GM12878 (cell line): ENCODE results near the gene ANAPC7. TPM values are rescaled to one million over a fixed set of nuclear protein-coding genes. Genes with fewer than 3 reads are reported as not detected.
"Not testable (repeated sequence)": the region's sequence is repeated elsewhere in the genome, so short reads cannot be mapped to it uniquely, and the experiment has no call there.

Experiments used
- ATAC-seq: fragments of 200-7000 bp; cut with Tn5 transposase; 3 replicates; pipeline ENCODE4 v1.9.1; 2020; ENCODE audit warnings: mild to moderate bottlenecking, moderate library complexity
- BruUV-seq: library from RNA; stranded (reverse); fragments of 400-500 nt; replicated peaks from 2 replicates; lab custom pipeline; 2021; lab: Mats Ljungman, UMichigan
- CTCF ChIA-PET: fragments of 300-600 bp; sonication (Branson Sonifier 250); formaldehyde crosslinking; extraction: SDS; loops from one replicate; lab custom pipeline; 2021; ENCODE audit warnings: inconsistent platforms; lab: Yijun Ruan, JAX
- POLR2A ChIA-PET: fragments of 350-600 bp; formaldehyde crosslinking; extraction: SDS; loops from one replicate; lab custom pipeline; 2021; ENCODE audit warnings: inconsistent platforms; lab: Charles Lee
- RAD21 ChIA-PET: fragments of 300-600 bp; sonication (Branson Sonifier 250); formaldehyde crosslinking; loops from one replicate; lab custom pipeline; 2023; ENCODE audit warnings: antibody characterized with exemption; ENCODE audit not compliant: unreplicated experiment; lab: Charles Lee
- SMC1A ChIA-PET: fragments of 300-600 bp; sonication (Branson Sonifier 250); formaldehyde crosslinking; loops from one replicate; lab custom pipeline; 2023; ENCODE audit not compliant: unreplicated experiment, uncharacterized antibody; lab: Charles Lee
- DNase-seq: peaks from one replicate; pipeline ENCODE4 v3.0.0-alpha.2; 2011; ENCODE audit warnings: low read depth, low spot score
- FAIRE-seq: peaks from 3 replicates; lab custom pipeline; 2011; peaks lifted over from hg19 to GRCh38; lab: Jason Lieb, UNC
- H2AFZ ChIP-seq: 2 replicates; pipeline ENCODE4 v1.6.0; 2011; ENCODE audit warnings: low read depth, low read length, control low read depth; ENCODE audit not compliant: control insufficient read depth
- H3K27ac ChIP-seq: 2 replicates; pipeline ENCODE4 v1.5.1; 2011; ENCODE audit warnings: control low read depth; ENCODE audit not compliant: control insufficient read depth, insufficient read depth
- H3K27me3 ChIP-seq, 2 experiments: replicated peaks in 1 of 2; 2 replicates each; pipeline versions ENCODE4 v1.6.0 to v1.6.1; 2011; ENCODE audit warnings: low read length in 1 of 2; ENCODE audit not compliant: control insufficient read depth in 2 of 2, insufficient read depth in 2 of 2
- H3K36me3 ChIP-seq, 2 experiments: 2 replicates each; pipeline ENCODE4 v1.5.1; 2011; ENCODE audit warnings: low read length in 1 of 2; ENCODE audit not compliant: control insufficient read depth in 2 of 2, insufficient read depth in 2 of 2
- H3K4me1 ChIP-seq: 2 replicates; pipeline ENCODE4 v1.6.1; 2011; ENCODE audit warnings: mild to moderate bottlenecking, low read length, moderate library complexity, mixed read lengths; ENCODE audit not compliant: control insufficient read depth, insufficient read depth
- H3K4me2 ChIP-seq: 2 replicates; pipeline ENCODE4 v1.6.0; 2011; ENCODE audit warnings: control low read depth; ENCODE audit not compliant: control insufficient read depth, insufficient read depth
- H3K4me3 ChIP-seq: fragments of 200-600 bp; sonication (generic); 2 replicates; pipeline ENCODE4 v1.5.1; 2016
- H3K79me2 ChIP-seq: 2 replicates; pipeline ENCODE4 v1.6.0; 2011; ENCODE audit warnings: low read length; ENCODE audit not compliant: control insufficient read depth, insufficient read depth
- H3K9ac ChIP-seq: 2 replicates; pipeline ENCODE4 v1.8.0; 2011; ENCODE audit warnings: low read length, control low read depth, mixed read lengths; ENCODE audit not compliant: control insufficient read depth, insufficient read depth
- H3K9me3 ChIP-seq: replicated peaks from 3 replicates; pipeline ENCODE4 v1.5.1; 2011; ENCODE audit warnings: mild to moderate bottlenecking, low read length; ENCODE audit not compliant: control insufficient read depth, insufficient read depth
- H4K20me1 ChIP-seq: 2 replicates; pipeline ENCODE4 v1.6.0; 2011; ENCODE audit not compliant: control insufficient read depth, insufficient read depth
- ATF2 ChIP-seq: IDR thresholded peaks from 2 replicates; pipeline ENCODE4 v1.6.1; 2012; ENCODE audit warnings: low read length, inconsistent platforms
- CBFB ChIP-seq: IDR thresholded peaks from 2 replicates; pipeline ENCODE4 v1.6.1; 2016; ENCODE audit warnings: antibody characterized with exemption, low read depth
- CBX5 ChIP-seq: sonication (generic); IDR thresholded peaks from 2 replicates; pipeline ENCODE4 v1.6.1; 2016; ENCODE audit warnings: low read depth, moderate library complexity, mild to moderate bottlenecking, inconsistent platforms
- LARP7 ChIP-seq: fragments of 450-650 bp; IDR thresholded peaks from 2 replicates; pipeline ENCODE4 v1.6.1; 2017; ENCODE audit warnings: mild to moderate bottlenecking
- MTA2 ChIP-seq: fragments of 450-650 bp; IDR thresholded peaks from 2 replicates; pipeline ENCODE4 v1.6.1; 2016; ENCODE audit warnings: low read depth, mild to moderate bottlenecking, moderate library complexity
- MTA3 ChIP-seq: IDR thresholded peaks from 2 replicates; pipeline ENCODE4 v1.6.1; 2012; ENCODE audit warnings: low read length, inconsistent platforms, borderline replicate concordance
- NFIC ChIP-seq: IDR thresholded peaks from 2 replicates; pipeline ENCODE4 v1.6.1; 2012; ENCODE audit warnings: low read depth, mild to moderate bottlenecking, inconsistent platforms, low read length, moderate library complexity
- NR2F1 ChIP-seq: fragments of 450-650 bp; conservative IDR thresholded peaks from 2 replicates; pipeline ENCODE4 v1.6.1; 2017; ENCODE audit warnings: mild to moderate bottlenecking
- PML ChIP-seq: IDR thresholded peaks from 2 replicates; pipeline ENCODE4 v1.6.1; 2012; ENCODE audit warnings: low read length, inconsistent platforms
- RELB ChIP-seq: fragments of 450-650 bp; IDR thresholded peaks from 2 replicates; pipeline ENCODE4 v1.6.1; 2017; ENCODE audit warnings: low read depth, mild to moderate bottlenecking, moderate library complexity
- TAF1 ChIP-seq: IDR thresholded peaks from 2 replicates; pipeline ENCODE4 v1.6.1; 2011; ENCODE audit warnings: mild to moderate bottlenecking, low read depth, low read length, borderline replicate concordance
- TCF7 ChIP-seq: IDR thresholded peaks from 2 replicates; pipeline ENCODE4 v1.6.1; 2014; ENCODE audit warnings: antibody characterized with exemption, borderline replicate concordance
- WGBS: methylation state at CpG from one replicate; pipeline ENCODE4 v1.1.6; 2016; ENCODE audit warnings: low lambda C conversion rate; ENCODE audit not compliant: insufficient replicate concordance, insufficient coverage; ENCODE audit errors: missing lambda C conversion rate; 5-methylcytosine and 5-hydroxymethylcytosine counted together
- in situ Hi-C: fragments of 300-500 bp; cut with MboI; formaldehyde crosslinking; loops from 9 replicates; pipeline ENCODE4 v1.14.3; 2018; ENCODE audit warnings: mixed read lengths
- intact Hi-C: fragments of 100-400 bp; cut with micrococcal nuclease; formaldehyde crosslinking; loops from one replicate; pipeline ENCODE4 v1.14.2; 2022; ENCODE audit not compliant: unreplicated experiment
- polyA plus RNA-seq, 11 experiments: library from polyadenylated mRNA; depleted of rRNA in 4 of 11; unstranded in 6 of 11; stranded (reverse) in 5 of 11; fragments of >200 nt; fragmentation: Nextera tagmentation in 4 of 11; fragmentation: Illumina TruSeq in 1 of 11; extraction: Ambion mirVana in 4 of 11; extraction: Trizol in 1 of 11; gene quantifications; 1 replicate in 1 of 11; 2 replicates in 10 of 11; pipeline versions ENCODE4 v1.2.1 to v1.2.3, GENCODE V29; 2011 to 2016; ENCODE audit warnings: inconsistent platforms in 2 of 11, missing spikeins in 2 of 11, low read depth in 1 of 11
- total RNA-seq, 4 experiments: library from RNA; depleted of rRNA in 3 of 4; stranded (reverse); fragments of >200 nt in 3 of 4; fragmentation: Illumina TruSeq in 1 of 4; extraction: Trizol in 1 of 4; gene quantifications; 2 replicates each; pipeline versions ENCODE4 v1.2.1 to v1.2.3, GENCODE V29; 2013 to 2021

ANAPC7 gene
- total and polyA plus RNA-seq, 10 of the 15 experiments (the other 5 are each of a cell fraction or from before 2014, with no cell fraction given), result 24.5 to 77.9 (median 58.6) TPM

GRCh38 chr12:110405126-110405662 is 1.7 kb upstream of the ANAPC7 start:
- POLR2A ChIA-PET, result interaction anchor here (0.6 kb wide), 1 partner anchor 31 kb away, joined by 3 read pairs; no protein-coding TSS in a partner anchor

GRCh38 chr12:110403976-110404682 is 621 bp upstream of the ANAPC7 start:
- ChIA-PET POLR2A (interaction anchor here (0.6 kb wide), 2 partner anchors 30 to 36 kb away, joined by 3 to 4 read pairs; no protein-coding TSS in a partner anchor), RAD21 (interaction anchor here (1.0 to 1.1 kb wide), 2 partner anchors 28 to 34 kb away, joined by 3 read pairs; no protein-coding TSS in a partner anchor), SMC1A (interaction anchor here (0.8 to 1.5 kb wide), 6 partner anchors 12 to 54 kb away, joined by 3 to 5 read pairs (median 3); no protein-coding TSS in a partner anchor), CTCF (interaction anchor here (1.0 to 2.6 kb wide), 2 partner anchors 27 to 64 kb away, joined by 3 to 12 read pairs; partner anchors contain the start of genes FAM216A and GPN3)
- in situ Hi-C loops (no loop called here), intact Hi-C loops (no loop called here)
- DNase-seq, result no peak
- Histone ChIP-seq H3K4me3 (peak overlapping the region; percentile 83), H3K4me1 (peaks cover 3% of the 10 kb centered on the region; the same call in 1 of the 2 replicates), H3K27ac (peak overlapping the region; percentile 99), H4K20me1 (no peaks in the 10 kb centered on the region), H2AFZ (peak overlapping the region; percentile 100), H3K9me3 (no peaks in the 10 kb centered on the region), H3K79me2 (peaks cover 35% of the 10 kb centered on the region), H3K4me2 (peak overlapping the region; percentile 78), H3K27me3 (no peaks in the 10 kb centered on the region), H3K9ac (peak overlapping the region; percentile 89), H3K36me3 (peaks cover 0 to 5% of the 10 kb centered on the region in 2 experiments; a peak in 2 of 4 replicates)
- 24% methylated on average over 21 of the region's 21 CpGs for WGBS
- FAIRE-seq, result no peak
- BruUV-seq, result TSS peak; percentile 89
- ATAC-seq, result peak; percentile 68
- no peak for TF ChIP-seq TCF7
- TF ChIP-seq MTA3, result 0 out of 2 replicates have a peak, but pooled peaks have one; percentile 17
- TF ChIP-seq MTA2, result no peak
- peak; percentile 41; the same call in 1 of the 2 replicates for TF ChIP-seq TAF1
- 0 out of 2 replicates have a peak, but pooled peaks have one; percentile 16 for TF ChIP-seq LARP7
- peak; percentile 23; the same call in 1 of the 2 replicates for TF ChIP-seq NFIC
- TF ChIP-seq RELB, result 0 out of 2 replicates have a peak, but pooled peaks have one; percentile 15
- TF ChIP-seq CBX5, result no peak
- peak; percentile 9; the same call in 1 of the 2 replicates for TF ChIP-seq CBFB
- no peak for TF ChIP-seq ATF2
- peak; percentile 60; the same call in 1 of the 2 replicates for TF ChIP-seq PML

More at GRCh38 chr12:110405126-110405662, 1.7 kb upstream of the ANAPC7 start:
- H3K9me3 ChIP-seq, H3K4me2 ChIP-seq, RAD21 ChIA-PET, H3K36me3 ChIP-seq, ATAC-seq, H3K4me1 ChIP-seq, in situ Hi-C loops, H3K27ac ChIP-seq, H3K4me3 ChIP-seq, FAIRE-seq, H3K27me3 ChIP-seq, H3K9ac ChIP-seq, H4K20me1 ChIP-seq, intact Hi-C loops, BruUV-seq, DNase-seq: not testable (repeated sequence)
- CTCF ChIA-PET, result interaction anchor here (1.0 to 2.6 kb wide), 2 partner anchors 26 to 63 kb away, joined by 3 to 12 read pairs; partner anchors contain the start of genes FAM216A and GPN3
- SMC1A ChIA-PET, result interaction anchor here (0.8 to 1.4 kb wide), 4 partner anchors 11 to 26 kb away, joined by 3 to 5 read pairs (median 3); no protein-coding TSS in a partner anchor
- 79% methylated on average over 16 of the region's 16 CpGs for WGBS
- H3K79me2 ChIP-seq, result peaks cover 32% of the 10 kb centered on the region
- peak; percentile 44 for TF ChIP-seq NR2F1
- H2AFZ ChIP-seq, result peak overlapping the region; percentile 68
